ENCODE data around the gene TMEM126A.

The TMEM126A gene

GRCh38 chr11:85694385-85694980 is 46.7 kb downstream of the TMEM126A start:
- ChIA-PET POLR2A (no interaction called here), CTCF (no interaction called here)
- TF ChIP-seq ARNT (IDR thresholded peaks at IDR 0.05) (no peak), BHLHE40 (IDR thresholded peaks at IDR 0.05; ENCODE audit: borderline replicate concordance) (no peak), ELF4 (IDR thresholded peaks at IDR 0.05) (no peak), PKNOX1 (IDR thresholded peaks at IDR 0.05) (no peak), ZNF384 (IDR thresholded peaks at IDR 0.05) (no peak), FOXM1 (IDR thresholded peaks at IDR 0.05; ENCODE audit: borderline replicate concordance) (no peak)
- DNase-seq (ENCODE audit: extremely low spot score) = peak; percentile 21

GRCh38 chr11:85695546-85695945 is 47.8 kb downstream of the TMEM126A start:
- POLR2A ChIA-PET = no interaction called here
- DNase-seq (ENCODE audit: extremely low spot score) = no peak
- TF ChIP-seq FOXA1 (IDR thresholded peaks at IDR 0.05) (no peak), TARDBP (IDR thresholded peaks at IDR 0.05) (no peak), PKNOX1 (IDR thresholded peaks at IDR 0.05) (no peak), CTBP1 (IDR thresholded peaks at IDR 0.05; ENCODE audit: borderline replicate concordance) (no peak), SUZ12 (IDR thresholded peaks at IDR 0.05) (no peak), L3MBTL2 (conservative IDR thresholded peaks at IDR 0.05) (no peak), HDGF (IDR thresholded peaks at IDR 0.05; ENCODE audit: borderline replicate concordance) (no peak), ARNT (IDR thresholded peaks at IDR 0.05) (no peak), NFRKB (IDR thresholded peaks at IDR 0.05) (no peak), FOXM1 (IDR thresholded peaks at IDR 0.05; ENCODE audit: borderline replicate concordance) (no peak), FOXK2 (IDR thresholded peaks at IDR 0.05) (no peak), ZNF384 (IDR thresholded peaks at IDR 0.05) (no peak), LEF1 (IDR thresholded peaks at IDR 0.05; ENCODE audit: borderline replicate concordance) (no peak), BHLHE40 (IDR thresholded peaks at IDR 0.05; ENCODE audit: borderline replicate concordance) (no peak), ELF4 (IDR thresholded peaks at IDR 0.05) (no peak), SP1 (IDR thresholded peaks at IDR 0.05) (no peak)
- CTCF ChIA-PET = no interaction called here

GRCh38 chr11:85697747-85698146 is 50.0 kb downstream of the TMEM126A start:
- ChIA-PET CTCF (no interaction called here), POLR2A (no interaction called here)
- DNase-seq (ENCODE audit: extremely low spot score) = no peak
- TF ChIP-seq FOXM1 (IDR thresholded peaks at IDR 0.05; ENCODE audit: borderline replicate concordance) (no peak), FOXA1 (IDR thresholded peaks at IDR 0.05) (no peak), BHLHE40 (IDR thresholded peaks at IDR 0.05; ENCODE audit: borderline replicate concordance) (no peak)

GRCh38 chr11:85698195-85698594 is 50.4 kb downstream of the TMEM126A start:
- ChIA-PET CTCF (no interaction called here), POLR2A (no interaction called here)
- TF ChIP-seq FOXM1 (IDR thresholded peaks at IDR 0.05; ENCODE audit: borderline replicate concordance) (no peak), L3MBTL2 (conservative IDR thresholded peaks at IDR 0.05) (no peak), BHLHE40 (IDR thresholded peaks at IDR 0.05; ENCODE audit: borderline replicate concordance) (no peak), ELF4 (IDR thresholded peaks at IDR 0.05) (no peak), FOXK2 (IDR thresholded peaks at IDR 0.05) (no peak), SUZ12 (IDR thresholded peaks at IDR 0.05) (no peak), TARDBP (IDR thresholded peaks at IDR 0.05) (no peak), NFRKB (IDR thresholded peaks at IDR 0.05) (no peak), ZNF384 (IDR thresholded peaks at IDR 0.05) (no peak)
- DNase-seq (ENCODE audit: extremely low spot score) = no peak

GRCh38 chr11:85699957-85700741 is 52.4 kb downstream of the TMEM126A start:
- POLR2A ChIA-PET = no interaction called here
- CTCF ChIA-PET = no interaction called here
- TF ChIP-seq ZNF384 (IDR thresholded peaks at IDR 0.05) = no peak
- TF ChIP-seq CTBP1 (IDR thresholded peaks at IDR 0.05; ENCODE audit: borderline replicate concordance) = no peak
- TF ChIP-seq ARNT (IDR thresholded peaks at IDR 0.05) = no peak
- no peak for TF ChIP-seq TARDBP (IDR thresholded peaks at IDR 0.05)
- no peak for TF ChIP-seq BHLHE40 (IDR thresholded peaks at IDR 0.05; ENCODE audit: borderline replicate concordance)
- no peak for TF ChIP-seq L3MBTL2 (conservative IDR thresholded peaks at IDR 0.05)
- no peak for TF ChIP-seq FOXA1 (IDR thresholded peaks at IDR 0.05)
- no peak for TF ChIP-seq NFRKB (IDR thresholded peaks at IDR 0.05)
- no peak for TF ChIP-seq FOXK2 (IDR thresholded peaks at IDR 0.05)
- TF ChIP-seq PKNOX1 (IDR thresholded peaks at IDR 0.05) = no peak
- no peak for TF ChIP-seq SP1 (IDR thresholded peaks at IDR 0.05)
- TF ChIP-seq FOXM1 (IDR thresholded peaks at IDR 0.05; ENCODE audit: borderline replicate concordance) = no peak
- TF ChIP-seq ELF4 (IDR thresholded peaks at IDR 0.05) = no peak
- no peak for TF ChIP-seq LEF1 (IDR thresholded peaks at IDR 0.05; ENCODE audit: borderline replicate concordance)
- no peak for TF ChIP-seq HDGF (IDR thresholded peaks at IDR 0.05; ENCODE audit: borderline replicate concordance)
- TF ChIP-seq SUZ12 (IDR thresholded peaks at IDR 0.05) = no peak
- no peak for DNase-seq (ENCODE audit: extremely low spot score)

GRCh38 chr11:85704967-85705366 is 57.2 kb downstream of the TMEM126A start:
- no peak for DNase-seq (ENCODE audit: extremely low spot score)
- ChIA-PET POLR2A (no interaction called here), CTCF (no interaction called here)
- no peak for TF ChIP-seq SUZ12 (IDR thresholded peaks at IDR 0.05)
- no peak for TF ChIP-seq PKNOX1 (IDR thresholded peaks at IDR 0.05)
- no peak for TF ChIP-seq NFRKB (IDR thresholded peaks at IDR 0.05)
- TF ChIP-seq FOXM1 (IDR thresholded peaks at IDR 0.05; ENCODE audit: borderline replicate concordance) = no peak
- no peak for TF ChIP-seq L3MBTL2 (conservative IDR thresholded peaks at IDR 0.05)
- TF ChIP-seq FOXA1 (IDR thresholded peaks at IDR 0.05) = no peak
- TF ChIP-seq TARDBP (IDR thresholded peaks at IDR 0.05) = no peak
- TF ChIP-seq HDGF (IDR thresholded peaks at IDR 0.05; ENCODE audit: borderline replicate concordance) = no peak
- no peak for TF ChIP-seq FOXK2 (IDR thresholded peaks at IDR 0.05)
- no peak for TF ChIP-seq SP1 (IDR thresholded peaks at IDR 0.05)
- TF ChIP-seq ZNF384 (IDR thresholded peaks at IDR 0.05) = no peak
- TF ChIP-seq LEF1 (IDR thresholded peaks at IDR 0.05; ENCODE audit: borderline replicate concordance) = no peak
- no peak for TF ChIP-seq BHLHE40 (IDR thresholded peaks at IDR 0.05; ENCODE audit: borderline replicate concordance)
- no peak for TF ChIP-seq ARNT (IDR thresholded peaks at IDR 0.05)
